ENCODE data around the gene CBFB.

Gene CBFB

GRCh38 chr16:66996324-66996982 is 32.5 kb upstream of the CBFB start:
- in situ Hi-C loops (cut with HindIII; ENCODE audit: low sequenced_read_pairs) = no loop called here
- TF ChIP-seq CTCF (IDR thresholded peaks at IDR 0.05; ENCODE audit: low read depth, low read length) = no peak
- peak; percentile 76 for DNase-seq (ENCODE audit: low read depth, low spot score)
- H3K4me3 ChIP-seq (ENCODE audit: low read depth, low read length) = no peak overlapping the region

DNA sequence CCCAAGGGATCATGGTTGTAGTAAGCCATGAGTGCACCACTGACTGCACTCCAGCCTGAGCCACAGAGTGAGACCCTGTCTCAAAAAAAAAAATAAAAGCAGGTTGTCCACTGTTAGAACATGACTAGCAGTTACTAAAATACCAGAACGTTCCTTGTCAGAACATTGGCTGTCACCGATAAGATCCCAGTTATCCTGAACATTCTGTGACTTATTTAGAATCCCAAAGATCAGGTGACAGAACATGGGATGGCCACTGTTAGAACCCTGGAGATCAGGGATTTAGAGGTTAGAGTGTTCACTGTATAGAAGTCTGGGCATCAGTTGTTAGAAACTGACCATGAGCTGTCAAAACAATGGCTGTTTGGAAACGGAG is 32.0 kb upstream of the CBFB start:
- H3K4me3 ChIP-seq (ENCODE audit: low read depth, low read length) = no peak overlapping the region
- in situ Hi-C loops (cut with HindIII; ENCODE audit: low sequenced_read_pairs) = no loop called here
- no peak for DNase-seq (ENCODE audit: low read depth, low spot score)
- no peak for TF ChIP-seq CTCF (IDR thresholded peaks at IDR 0.05; ENCODE audit: low read depth, low read length)

DNA sequence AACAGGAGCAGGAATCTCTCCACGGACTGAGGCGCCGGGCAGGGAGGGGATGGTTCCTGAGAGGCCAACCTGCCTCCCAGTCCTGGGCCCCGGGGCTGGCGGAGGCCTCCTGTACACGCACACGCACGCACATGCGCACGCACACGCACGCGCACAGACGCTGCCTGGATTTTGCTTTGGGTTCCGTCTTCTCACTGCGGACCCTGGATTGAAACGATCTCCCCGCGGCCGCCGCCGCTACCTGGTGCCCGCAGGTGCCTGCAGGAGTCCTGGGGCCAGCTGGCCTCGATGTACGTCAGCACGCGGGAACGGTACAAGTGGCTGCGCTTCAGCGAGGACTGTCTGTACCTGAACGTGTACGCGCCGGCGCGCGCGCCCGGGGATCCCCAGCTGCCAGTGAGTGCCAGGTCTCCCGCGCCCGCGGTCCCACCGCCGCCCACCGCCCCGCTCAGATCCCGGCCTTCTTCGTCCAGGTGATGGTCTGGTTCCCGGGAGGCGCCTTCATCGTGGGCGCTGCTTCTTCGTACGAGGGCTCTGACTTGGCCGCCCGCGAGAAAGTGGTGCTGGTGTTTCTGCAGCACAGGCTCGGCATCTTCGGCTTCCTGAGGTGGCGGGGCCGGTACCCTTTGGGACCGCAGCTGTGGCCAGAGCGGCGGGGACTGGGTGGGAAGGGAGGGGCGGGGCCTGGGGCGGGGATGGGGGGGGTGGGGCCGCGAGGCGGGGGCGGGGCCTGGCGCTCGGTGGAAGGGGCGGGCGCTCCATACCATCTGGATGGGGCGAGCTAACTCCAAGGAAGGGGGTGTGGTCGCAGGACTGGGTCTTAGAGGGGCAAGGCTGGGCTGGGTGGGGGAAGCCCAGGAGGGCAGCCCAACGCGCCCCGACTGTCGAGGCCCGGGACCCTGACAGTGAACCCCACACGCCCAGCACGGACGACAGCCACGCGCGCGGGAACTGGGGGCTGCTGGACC is 28.3 kb upstream of the CBFB start:
- peak overlapping the region; percentile 48 for H3K4me3 ChIP-seq (ENCODE audit: low read depth, low read length)
- TF ChIP-seq CTCF (IDR thresholded peaks at IDR 0.05; ENCODE audit: low read depth, low read length) = no peak
- in situ Hi-C loops (cut with HindIII; ENCODE audit: low sequenced_read_pairs) = no loop called here
- peak; percentile 13 for DNase-seq (ENCODE audit: low read depth, low spot score)

DNA sequence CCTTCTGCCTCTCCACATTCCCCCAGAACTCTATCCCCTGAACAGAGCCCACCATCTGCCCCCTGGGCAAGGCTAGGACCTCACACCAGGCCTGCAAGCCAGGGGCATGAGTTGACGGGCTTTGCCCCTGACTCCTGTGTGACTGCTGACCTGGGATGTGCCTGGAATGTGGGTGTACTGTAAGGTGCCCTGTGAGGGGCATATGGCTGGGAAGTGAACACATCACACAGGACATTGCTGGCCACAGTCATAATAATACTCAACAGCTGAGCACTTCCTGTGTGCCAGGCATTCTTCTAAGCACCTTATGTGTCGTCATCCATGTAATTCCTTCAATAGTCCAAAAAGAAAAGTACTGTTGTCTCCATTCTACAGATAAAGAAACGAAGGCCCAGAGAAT is 27.2 kb upstream of the CBFB start:
- in situ Hi-C loops (cut with HindIII; ENCODE audit: low sequenced_read_pairs) = no loop called here
- no peak overlapping the region for H3K4me3 ChIP-seq (ENCODE audit: low read depth, low read length)
- TF ChIP-seq CTCF (IDR thresholded peaks at IDR 0.05; ENCODE audit: low read depth, low read length) = no peak
- no peak for DNase-seq (ENCODE audit: low read depth, low spot score)

DNA sequence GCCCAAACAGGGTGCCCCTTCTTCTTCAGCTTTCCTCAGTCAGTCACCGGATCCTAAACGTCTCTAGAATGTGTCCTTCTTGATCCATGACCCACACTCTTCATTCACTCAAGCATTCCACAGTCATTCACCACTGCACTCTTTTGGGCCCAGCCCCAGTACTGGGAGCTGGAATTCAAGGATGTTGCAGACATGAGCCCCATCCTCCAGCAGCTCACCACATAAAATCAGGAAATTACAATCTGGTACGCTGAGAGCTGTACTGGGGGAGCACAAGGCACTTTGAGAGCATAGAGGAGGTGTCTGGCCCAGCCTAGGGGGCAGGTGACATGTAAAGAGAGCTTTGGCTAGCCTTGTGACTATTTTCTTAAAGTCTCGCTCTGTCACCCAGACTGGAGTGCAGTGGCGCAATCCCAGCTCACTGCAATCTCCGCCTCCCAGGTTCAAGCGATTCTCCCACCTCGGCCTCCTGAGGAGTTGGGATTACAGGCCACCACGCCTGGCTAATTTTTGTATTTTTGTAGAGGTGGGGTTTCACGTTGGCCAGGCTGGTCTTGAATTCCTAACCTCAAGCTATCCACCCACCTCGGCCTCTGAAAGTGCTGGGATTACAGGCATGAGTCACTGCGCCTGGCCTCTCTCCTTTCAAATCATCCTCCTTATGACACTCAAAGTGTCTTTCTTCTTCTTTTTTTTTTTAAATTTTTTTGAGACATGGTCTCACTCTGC is 21.9 kb upstream of the CBFB start:
- in situ Hi-C loops (cut with HindIII; ENCODE audit: low sequenced_read_pairs) = no loop called here

More for the DNA sequence above, 21.9 kb upstream of the CBFB start:
- TF ChIP-seq CTCF (IDR thresholded peaks at IDR 0.05; ENCODE audit: low read depth, low read length) = no peak
- no peak for DNase-seq (ENCODE audit: low read depth, low spot score)
- no peak overlapping the region for H3K4me3 ChIP-seq (ENCODE audit: low read depth, low read length)
